SK-N-SH treated with all-trans-retinoic acid at 6 μM for 48 hours (cell line): Measurements from ENCODE around the gene RNF145.

Experiments used
- ATAC-seq: fragments of 200-7000 bp; cut with Tn5 transposase; 3 replicates; pipeline ENCODE4 v1.9.1; 2020; ENCODE audit warnings: mild to moderate bottlenecking, moderate library complexity
- ARNTL ChIP-seq: fragments of 450-650 bp; formaldehyde crosslinking; IDR thresholded peaks from 2 replicates; pipeline ENCODE4 v1.5.0; 2020; ENCODE audit warnings: low read depth, mild to moderate bottlenecking, moderate library complexity, borderline replicate concordance
- BACH2 ChIP-seq: fragments of 250-450 bp; sonication (Bioruptor Pico); IDR thresholded peaks from 2 replicates; pipeline ENCODE4 v1.9.0; 2021; ENCODE audit warnings: mild to moderate bottlenecking, borderline replicate concordance
- CSDC2 ChIP-seq: fragments of 250-450 bp; sonication (Bioruptor Pico); IDR thresholded peaks from 2 replicates; pipeline ENCODE4 v1.5.0; 2020; ENCODE audit warnings: mild to moderate bottlenecking, moderate library complexity
- ESRRG ChIP-seq: fragments of 250-450 bp; sonication (Bioruptor Pico); IDR thresholded peaks from 2 replicates; pipeline ENCODE4 v1.6.1; 2021; ENCODE audit warnings: mild to moderate bottlenecking
- ISL1 ChIP-seq: fragments of 250-450 bp; sonication (Bioruptor Pico); IDR thresholded peaks from 2 replicates; pipeline ENCODE4 v2.1.2; 2022; ENCODE audit warnings: mild to moderate bottlenecking, moderate library complexity
- OSR1 ChIP-seq: fragments of 250-450 bp; sonication (Bioruptor Pico); IDR thresholded peaks from 2 replicates; pipeline ENCODE4 v1.8.0; 2022; ENCODE audit warnings: moderate library complexity, mild to moderate bottlenecking, inconsistent platforms
- PPARA ChIP-seq: fragments of 250-450 bp; sonication (Bioruptor Pico); IDR thresholded peaks from 2 replicates; pipeline ENCODE4 v1.5.0; 2020; ENCODE audit warnings: mild to moderate bottlenecking, borderline replicate concordance
- SNAI2 ChIP-seq: fragments of 250-450 bp; sonication (Bioruptor Pico); IDR thresholded peaks from 2 replicates; pipeline ENCODE4 v1.5.0; 2020; ENCODE audit warnings: mild to moderate bottlenecking, moderate library complexity
- TCF4 ChIP-seq: fragments of 250-450 bp; sonication (Bioruptor Pico); IDR thresholded peaks from 2 replicates; pipeline ENCODE4 v1.8.0; 2021; ENCODE audit warnings: mild to moderate bottlenecking, moderate library complexity, borderline replicate concordance
- TOX ChIP-seq: fragments of 250-450 bp; sonication (Bioruptor Pico); IDR thresholded peaks from 2 replicates; pipeline ENCODE4 v1.8.0; 2021; ENCODE audit warnings: mild to moderate bottlenecking, moderate library complexity, borderline replicate concordance
- ZC3H10 ChIP-seq: fragments of 250-450 bp; sonication (Bioruptor Pico); IDR thresholded peaks from 2 replicates; pipeline ENCODE4 v1.5.1; 2021; ENCODE audit warnings: mild to moderate bottlenecking, moderate library complexity
- ZFP3 ChIP-seq: fragments of 250-450 bp; sonication (Bioruptor Pico); IDR thresholded peaks from 2 replicates; pipeline ENCODE4 v1.5.0; 2020; ENCODE audit warnings: mild to moderate bottlenecking, moderate library complexity
- ZFP30 ChIP-seq: fragments of 450-650 bp; formaldehyde crosslinking; IDR thresholded peaks from 2 replicates; pipeline ENCODE4 v1.5.0; 2022; ENCODE audit warnings: mild to moderate bottlenecking, moderate library complexity
- ZNF565 ChIP-seq: fragments of 450-650 bp; formaldehyde crosslinking; conservative IDR thresholded peaks from 2 replicates; pipeline ENCODE4 v1.5.0; 2020; ENCODE audit warnings: low read depth, mild to moderate bottlenecking, moderate library complexity
- ZNF8 ChIP-seq: fragments of 450-650 bp; formaldehyde crosslinking; IDR thresholded peaks from 2 replicates; pipeline ENCODE4 v1.5.0; 2020; ENCODE audit warnings: mild to moderate bottlenecking, moderate library complexity
- TF ChIP-seq, protein P1 (sequence below): fragments of 250-450 bp; sonication (Bioruptor Pico); IDR thresholded peaks from 2 replicates; pipeline ENCODE4 v1.8.0; 2020; ENCODE audit warnings: mild to moderate bottlenecking, moderate library complexity, borderline replicate concordance
- TF ChIP-seq, protein P2 (sequence below): fragments of 250-450 bp; sonication (Bioruptor Pico); IDR thresholded peaks from 2 replicates; pipeline ENCODE4 v1.8.0; 2021; ENCODE audit warnings: low read depth, mild to moderate bottlenecking, moderate library complexity, borderline replicate concordance
- TF ChIP-seq, protein P3 (sequence below): fragments of 250-450 bp; sonication (Bioruptor Pico); IDR thresholded peaks from 2 replicates; pipeline ENCODE4 v1.5.1; 2021; ENCODE audit warnings: mild to moderate bottlenecking, moderate library complexity
- TF ChIP-seq, protein P4 (sequence below): fragments of 250-450 bp; sonication (Bioruptor Pico); IDR thresholded peaks from 2 replicates; pipeline ENCODE4 v1.5.1; 2020; ENCODE audit warnings: low read depth, mild to moderate bottlenecking, moderate library complexity
- TF ChIP-seq, protein P5 (sequence below): fragments of 250-450 bp; sonication (Bioruptor Pico); IDR thresholded peaks from 2 replicates; pipeline ENCODE4 v1.5.0; 2020; ENCODE audit warnings: mild to moderate bottlenecking, moderate library complexity

RNF145 gene

DNA sequence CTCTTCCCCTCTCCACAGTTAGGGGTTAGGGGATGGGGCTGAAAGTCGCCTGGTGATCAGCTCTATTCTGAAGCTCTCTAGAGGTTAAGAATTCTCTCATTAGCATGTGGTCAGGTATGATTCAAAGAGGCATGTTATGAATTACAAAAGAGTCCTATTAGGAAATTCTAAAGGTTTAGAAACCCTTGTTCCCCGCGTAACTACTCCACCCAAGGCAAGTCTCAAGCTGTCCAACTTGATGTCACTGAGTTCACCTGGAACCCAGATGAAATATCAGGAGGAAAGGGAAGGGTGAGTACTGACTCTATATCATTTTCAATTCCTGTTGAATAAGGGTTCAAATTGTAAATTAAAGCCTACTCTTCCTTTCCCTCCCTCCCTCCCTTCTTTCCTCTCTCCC lies 18.1 kb upstream of the RNF145 start:
- ATAC-seq, result no peak
- TF ChIP-seq TCF4 (no peak), OSR1 (CRISPR knock-in tag) (no peak), ZC3H10 (CRISPR knock-in tag) (no peak), ISL1 (CRISPR knock-in tag) (no peak), PPARA (CRISPR knock-in tag) (no peak), ZFP30 (CRISPR knock-in tag) (no peak), ZNF565 (CRISPR knock-in tag) (no peak), TOX (CRISPR knock-in tag) (no peak), CSDC2 (CRISPR knock-in tag) (no peak)
- TF ChIP-seq, protein P1, sequence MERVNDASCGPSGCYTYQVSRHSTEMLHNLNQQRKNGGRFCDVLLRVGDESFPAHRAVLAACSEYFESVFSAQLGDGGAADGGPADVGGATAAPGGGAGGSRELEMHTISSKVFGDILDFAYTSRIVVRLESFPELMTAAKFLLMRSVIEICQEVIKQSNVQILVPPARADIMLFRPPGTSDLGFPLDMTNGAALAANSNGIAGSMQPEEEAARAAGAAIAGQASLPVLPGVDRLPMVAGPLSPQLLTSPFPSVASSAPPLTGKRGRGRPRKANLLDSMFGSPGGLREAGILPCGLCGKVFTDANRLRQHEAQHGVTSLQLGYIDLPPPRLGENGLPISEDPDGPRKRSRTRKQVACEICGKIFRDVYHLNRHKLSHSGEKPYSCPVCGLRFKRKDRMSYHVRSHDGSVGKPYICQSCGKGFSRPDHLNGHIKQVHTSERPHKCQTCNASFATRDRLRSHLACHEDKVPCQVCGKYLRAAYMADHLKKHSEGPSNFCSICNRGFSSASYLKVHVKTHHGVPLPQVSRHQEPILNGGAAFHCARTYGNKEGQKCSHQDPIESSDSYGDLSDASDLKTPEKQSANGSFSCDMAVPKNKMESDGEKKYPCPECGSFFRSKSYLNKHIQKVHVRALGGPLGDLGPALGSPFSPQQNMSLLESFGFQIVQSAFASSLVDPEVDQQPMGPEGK (CRISPR knock-in tag), result no peak

DNA sequence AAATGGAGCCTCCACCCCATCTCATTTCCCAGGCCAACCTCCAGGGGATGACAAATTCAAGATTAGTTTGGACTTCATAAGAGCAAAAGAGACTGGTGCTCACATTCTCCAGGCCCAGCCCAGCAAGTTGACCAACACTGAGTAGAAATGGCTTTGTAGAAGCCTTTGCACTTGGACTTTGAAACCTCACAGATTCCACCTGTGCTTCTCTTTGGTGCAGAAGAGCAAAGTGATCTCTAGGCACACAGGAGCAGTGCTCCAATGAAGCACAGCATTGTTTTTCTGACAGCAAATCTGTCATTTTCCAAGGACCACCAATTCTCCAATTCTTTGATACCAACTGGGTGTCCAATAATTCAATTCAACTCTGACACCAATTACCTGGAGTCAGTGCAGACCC lies 17.1 kb upstream of the RNF145 start:
- TF ChIP-seq, protein P2, sequence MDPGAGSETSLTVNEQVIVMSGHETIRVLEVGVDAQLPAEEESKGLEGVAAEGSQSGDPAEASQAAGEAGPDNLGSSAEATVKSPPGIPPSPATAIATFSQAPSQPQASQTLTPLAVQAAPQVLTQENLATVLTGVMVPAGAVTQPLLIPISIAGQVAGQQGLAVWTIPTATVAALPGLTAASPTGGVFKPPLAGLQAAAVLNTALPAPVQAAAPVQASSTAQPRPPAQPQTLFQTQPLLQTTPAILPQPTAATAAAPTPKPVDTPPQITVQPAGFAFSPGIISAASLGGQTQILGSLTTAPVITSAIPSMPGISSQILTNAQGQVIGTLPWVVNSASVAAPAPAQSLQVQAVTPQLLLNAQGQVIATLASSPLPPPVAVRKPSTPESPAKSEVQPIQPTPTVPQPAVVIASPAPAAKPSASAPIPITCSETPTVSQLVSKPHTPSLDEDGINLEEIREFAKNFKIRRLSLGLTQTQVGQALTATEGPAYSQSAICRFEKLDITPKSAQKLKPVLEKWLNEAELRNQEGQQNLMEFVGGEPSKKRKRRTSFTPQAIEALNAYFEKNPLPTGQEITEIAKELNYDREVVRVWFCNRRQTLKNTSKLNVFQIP (CRISPR knock-in tag), result no peak
- TF ChIP-seq PPARA (CRISPR knock-in tag) (no peak), TOX (CRISPR knock-in tag) (no peak), ZC3H10 (CRISPR knock-in tag) (no peak), ARNTL (CRISPR knock-in tag) (no peak), ESRRG (no peak), CSDC2 (CRISPR knock-in tag) (no peak), ZNF8 (no peak), ISL1 (CRISPR knock-in tag) (no peak), SNAI2 (CRISPR knock-in tag) (no peak), TCF4 (no peak), ZFP3 (CRISPR knock-in tag) (no peak)
- TF ChIP-seq, protein P3, sequence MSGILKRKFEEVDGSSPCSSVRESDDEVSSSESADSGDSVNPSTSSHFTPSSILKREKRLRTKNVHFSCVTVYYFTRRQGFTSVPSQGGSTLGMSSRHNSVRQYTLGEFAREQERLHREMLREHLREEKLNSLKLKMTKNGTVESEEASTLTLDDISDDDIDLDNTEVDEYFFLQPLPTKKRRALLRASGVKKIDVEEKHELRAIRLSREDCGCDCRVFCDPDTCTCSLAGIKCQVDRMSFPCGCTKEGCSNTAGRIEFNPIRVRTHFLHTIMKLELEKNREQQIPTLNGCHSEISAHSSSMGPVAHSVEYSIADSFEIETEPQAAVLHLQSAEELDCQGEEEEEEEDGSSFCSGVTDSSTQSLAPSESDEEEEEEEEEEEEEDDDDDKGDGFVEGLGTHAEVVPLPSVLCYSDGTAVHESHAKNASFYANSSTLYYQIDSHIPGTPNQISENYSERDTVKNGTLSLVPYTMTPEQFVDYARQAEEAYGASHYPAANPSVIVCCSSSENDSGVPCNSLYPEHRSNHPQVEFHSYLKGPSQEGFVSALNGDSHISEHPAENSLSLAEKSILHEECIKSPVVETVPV, result no peak
- TF ChIP-seq, protein P4, sequence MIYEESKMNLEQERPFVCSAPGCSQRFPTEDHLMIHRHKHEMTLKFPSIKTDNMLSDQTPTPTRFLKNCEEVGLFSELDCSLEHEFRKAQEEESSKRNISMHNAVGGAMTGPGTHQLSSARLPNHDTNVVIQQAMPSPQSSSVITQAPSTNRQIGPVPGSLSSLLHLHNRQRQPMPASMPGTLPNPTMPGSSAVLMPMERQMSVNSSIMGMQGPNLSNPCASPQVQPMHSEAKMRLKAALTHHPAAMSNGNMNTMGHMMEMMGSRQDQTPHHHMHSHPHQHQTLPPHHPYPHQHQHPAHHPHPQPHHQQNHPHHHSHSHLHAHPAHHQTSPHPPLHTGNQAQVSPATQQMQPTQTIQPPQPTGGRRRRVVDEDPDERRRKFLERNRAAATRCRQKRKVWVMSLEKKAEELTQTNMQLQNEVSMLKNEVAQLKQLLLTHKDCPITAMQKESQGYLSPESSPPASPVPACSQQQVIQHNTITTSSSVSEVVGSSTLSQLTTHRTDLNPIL, result no peak
- ATAC-seq, result no peak

DNA sequence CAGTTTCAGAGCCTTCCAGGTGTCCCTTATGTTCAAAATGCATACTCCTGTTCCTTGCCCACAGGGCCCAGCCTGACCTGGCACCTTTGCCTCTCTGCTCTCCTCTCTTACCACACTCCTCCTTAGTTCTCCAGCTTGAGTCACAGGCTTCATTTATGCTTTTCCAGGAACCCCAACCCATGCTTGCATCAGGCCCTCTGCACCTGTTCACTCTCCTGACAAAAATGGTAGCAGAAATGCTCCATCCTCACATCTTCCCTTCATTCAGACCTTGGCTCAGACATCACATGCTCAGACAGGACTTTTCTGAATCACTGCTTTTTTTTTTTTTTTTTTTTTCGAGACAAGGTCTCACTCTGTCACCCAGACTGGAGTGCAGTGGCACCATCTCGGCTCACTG lies 15.1 kb upstream of the RNF145 start:
- no peak for ATAC-seq
- TF ChIP-seq ZC3H10 (CRISPR knock-in tag), result no peak
- TF ChIP-seq, protein P4, result no peak
- no peak for TF ChIP-seq SNAI2 (CRISPR knock-in tag)
- TF ChIP-seq TCF4, result no peak
- TF ChIP-seq, protein P1 (CRISPR knock-in tag), result no peak
- no peak for TF ChIP-seq TOX (CRISPR knock-in tag)

DNA sequence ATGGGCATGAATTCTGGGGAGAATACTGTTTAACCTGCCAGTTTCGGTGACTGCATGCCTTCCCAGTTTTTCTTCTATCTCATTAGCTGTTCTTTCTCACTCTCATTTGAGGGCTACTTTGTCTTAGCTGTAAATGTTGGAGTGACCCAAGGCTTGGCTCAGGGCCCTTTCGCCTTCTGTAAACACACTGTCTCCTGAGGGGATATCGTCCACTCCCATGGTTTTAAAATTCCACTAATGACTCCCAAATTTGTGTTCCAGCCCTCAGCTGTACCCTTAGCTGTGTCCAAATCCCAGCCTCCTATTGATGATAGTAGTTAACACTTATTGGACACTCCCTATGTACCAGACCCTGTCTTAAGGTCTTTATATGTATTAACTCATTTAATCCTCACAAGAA lies 14.1 kb upstream of the RNF145 start:
- no peak for ATAC-seq
- TF ChIP-seq, protein P2 (CRISPR knock-in tag), result no peak
- TF ChIP-seq TOX (CRISPR knock-in tag) (no peak), OSR1 (CRISPR knock-in tag) (no peak), BACH2 (CRISPR knock-in tag) (no peak)
- TF ChIP-seq, protein P5, sequence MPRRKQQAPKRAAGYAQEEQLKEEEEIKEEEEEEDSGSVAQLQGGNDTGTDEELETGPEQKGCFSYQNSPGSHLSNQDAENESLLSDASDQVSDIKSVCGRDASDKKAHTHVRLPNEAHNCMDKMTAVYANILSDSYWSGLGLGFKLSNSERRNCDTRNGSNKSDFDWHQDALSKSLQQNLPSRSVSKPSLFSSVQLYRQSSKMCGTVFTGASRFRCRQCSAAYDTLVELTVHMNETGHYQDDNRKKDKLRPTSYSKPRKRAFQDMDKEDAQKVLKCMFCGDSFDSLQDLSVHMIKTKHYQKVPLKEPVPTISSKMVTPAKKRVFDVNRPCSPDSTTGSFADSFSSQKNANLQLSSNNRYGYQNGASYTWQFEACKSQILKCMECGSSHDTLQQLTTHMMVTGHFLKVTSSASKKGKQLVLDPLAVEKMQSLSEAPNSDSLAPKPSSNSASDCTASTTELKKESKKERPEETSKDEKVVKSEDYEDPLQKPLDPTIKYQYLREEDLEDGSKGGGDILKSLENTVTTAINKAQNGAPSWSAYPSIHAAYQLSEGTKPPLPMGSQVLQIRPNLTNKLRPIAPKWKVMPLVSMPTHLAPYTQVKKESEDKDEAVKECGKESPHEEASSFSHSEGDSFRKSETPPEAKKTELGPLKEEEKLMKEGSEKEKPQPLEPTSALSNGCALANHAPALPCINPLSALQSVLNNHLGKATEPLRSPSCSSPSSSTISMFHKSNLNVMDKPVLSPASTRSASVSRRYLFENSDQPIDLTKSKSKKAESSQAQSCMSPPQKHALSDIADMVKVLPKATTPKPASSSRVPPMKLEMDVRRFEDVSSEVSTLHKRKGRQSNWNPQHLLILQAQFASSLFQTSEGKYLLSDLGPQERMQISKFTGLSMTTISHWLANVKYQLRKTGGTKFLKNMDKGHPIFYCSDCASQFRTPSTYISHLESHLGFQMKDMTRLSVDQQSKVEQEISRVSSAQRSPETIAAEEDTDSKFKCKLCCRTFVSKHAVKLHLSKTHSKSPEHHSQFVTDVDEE (CRISPR knock-in tag), result no peak
